NCI-H345 (cell line): ENCODE data around the gene MAOA.
"Not testable (repeated sequence)": the region's sequence is repeated elsewhere in the genome, so short reads cannot be mapped to it uniquely, and the experiment has no call there.

Source experiments
- DNase-seq: peaks from one replicate; lab custom pipeline; 2025; lab: John Stamatoyannopoulos, UW

MAOA gene

DNA sequence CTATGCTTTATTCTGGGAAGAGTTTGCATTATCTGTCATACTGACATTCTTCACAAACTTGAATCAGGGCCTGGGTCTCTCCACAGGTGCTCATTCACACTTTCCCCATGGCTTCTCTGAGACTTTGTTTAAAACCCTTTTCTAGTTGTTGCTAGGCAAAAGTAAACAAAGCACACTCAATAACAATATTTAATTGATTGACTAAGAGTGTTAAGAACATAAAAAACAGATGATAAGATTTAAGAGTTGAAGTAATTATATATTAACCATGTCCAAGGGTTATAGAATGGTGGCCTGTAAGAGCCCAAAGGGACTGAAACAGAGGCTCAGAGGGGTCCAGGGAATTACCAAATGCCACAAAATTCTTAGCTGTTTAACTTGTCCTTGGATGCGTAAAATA lies 7.1 kb downstream of the MAOA start:
- DNase-seq, result no peak

- DNase-seq, result no peak
Measured at GRCh38 chrX:43664258-43664657, 8.2 kb downstream of the MAOA start.

DNA sequence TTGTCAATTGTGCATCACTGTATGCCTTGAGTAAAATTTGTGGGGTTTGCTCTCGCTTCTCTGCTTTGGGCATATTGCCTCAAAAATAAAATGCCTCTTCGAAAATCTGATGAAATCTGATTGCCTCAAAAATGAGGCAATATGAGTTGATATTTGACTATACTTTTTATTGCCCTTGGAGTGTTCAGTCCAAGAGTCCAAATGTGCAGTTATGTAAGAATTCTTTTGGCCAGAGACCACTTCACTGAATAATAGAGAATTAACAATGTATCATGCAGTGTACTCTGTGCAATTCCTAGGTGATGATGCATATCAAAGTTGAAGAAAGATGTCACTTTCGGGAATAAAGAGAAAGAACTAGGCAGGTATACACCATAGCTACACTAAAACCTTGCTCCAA lies 8.6 kb downstream of the MAOA start:
- no peak for DNase-seq

DNA sequence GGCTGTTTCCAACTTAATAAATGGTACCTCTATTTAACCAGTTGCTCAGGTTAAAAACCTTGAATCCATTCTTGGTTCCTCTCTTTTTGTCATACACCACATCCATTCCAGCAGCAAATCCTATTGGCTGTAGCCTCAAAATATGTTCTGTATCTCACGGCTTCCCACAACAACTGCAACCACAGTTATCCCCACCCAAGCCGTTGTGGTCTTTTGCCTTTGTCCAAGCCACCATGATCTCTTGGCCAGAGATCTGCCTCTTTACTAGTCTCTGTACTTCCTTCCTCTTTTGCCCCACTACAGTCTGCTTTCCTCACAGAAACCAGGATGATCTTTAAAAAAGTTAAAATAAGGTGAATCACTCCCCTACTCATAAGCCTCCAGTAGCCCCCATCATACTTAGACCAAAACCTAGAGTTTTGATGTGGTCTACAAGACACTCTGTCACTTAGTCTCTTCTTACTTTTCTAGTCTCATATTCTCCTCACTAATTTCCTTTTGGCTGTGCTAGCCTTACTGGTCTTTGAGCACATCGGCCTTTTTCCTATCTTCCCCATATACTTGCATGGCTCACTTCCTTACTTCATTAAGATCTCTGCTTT lies 10.3 kb downstream of the MAOA start:
- DNase-seq, result no peak

GRCh38 chrX:43675965-43676628 lies 20.0 kb downstream of the MAOA start:
- DNase-seq, result not testable (repeated sequence)

DNA sequence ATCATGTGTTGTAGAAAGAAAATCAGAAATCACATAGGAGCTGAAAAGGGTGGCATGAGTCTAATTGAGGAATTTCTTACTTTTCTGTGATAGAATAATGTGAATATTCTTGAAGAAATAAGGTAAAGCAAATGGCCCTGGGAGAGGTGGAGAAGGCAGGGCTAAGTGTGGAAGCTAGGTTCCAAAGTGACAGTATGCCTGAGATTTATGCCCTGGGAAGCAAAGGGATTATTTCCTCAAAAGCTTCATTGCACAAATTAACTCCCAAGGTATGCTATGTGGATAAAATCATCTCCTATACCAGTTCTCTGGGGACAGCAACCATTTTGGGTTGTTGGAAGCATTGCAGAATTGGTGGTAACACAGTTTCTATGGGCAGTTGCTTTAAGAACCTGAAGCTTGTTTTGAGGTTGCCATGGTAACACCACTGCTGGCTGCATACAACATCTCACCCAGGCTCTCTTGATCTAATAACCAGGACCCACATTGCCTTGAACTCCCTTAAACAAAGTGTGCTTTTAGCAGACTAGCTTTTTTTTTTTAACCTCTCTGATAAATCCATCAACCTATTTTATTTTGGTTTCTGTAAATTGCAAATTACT lies 21.0 kb downstream of the MAOA start:
- DNase-seq, result no peak

DNA sequence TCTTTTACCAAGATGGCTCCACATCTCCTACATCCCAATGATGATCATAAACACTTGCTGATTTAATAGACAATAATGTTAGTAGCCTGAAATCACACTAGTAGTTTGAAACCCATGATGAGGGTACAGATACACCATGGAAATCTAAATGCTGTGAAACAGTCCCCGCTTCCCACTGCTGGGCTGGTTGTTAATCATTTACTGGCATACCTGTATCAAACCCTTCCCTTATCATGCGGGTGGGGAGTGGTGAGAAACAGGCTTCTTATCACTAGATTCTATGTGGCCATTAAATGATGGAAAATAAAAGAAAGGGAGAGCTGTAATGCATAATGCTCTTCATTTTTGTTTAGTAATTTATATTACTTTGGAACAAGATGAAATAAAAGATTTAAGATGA lies 21.9 kb downstream of the MAOA start:
- DNase-seq, result no peak

- no peak for DNase-seq
Measured at GRCh38 chrX:43679058-43679457, 23.0 kb downstream of the MAOA start.

DNA sequence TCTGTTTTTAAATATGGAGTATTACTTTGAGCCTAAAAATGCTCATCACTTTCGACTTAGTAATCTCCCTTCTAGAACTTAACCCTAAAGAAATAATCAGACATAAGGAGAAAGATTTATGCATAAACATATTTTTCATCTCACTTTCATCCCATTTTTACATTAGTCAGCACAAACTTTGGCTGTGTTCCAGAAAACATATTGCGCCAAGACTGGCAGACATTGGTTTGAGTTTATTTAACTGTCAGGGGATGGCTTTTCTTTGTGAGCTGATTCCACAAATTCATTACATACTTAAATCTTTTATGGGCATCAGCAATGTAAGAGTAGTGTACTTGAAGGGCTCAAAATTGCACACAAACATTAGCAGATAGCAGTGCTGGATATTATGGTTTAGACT lies 23.7 kb downstream of the MAOA start:
- peak; percentile 1 for DNase-seq

DNA sequence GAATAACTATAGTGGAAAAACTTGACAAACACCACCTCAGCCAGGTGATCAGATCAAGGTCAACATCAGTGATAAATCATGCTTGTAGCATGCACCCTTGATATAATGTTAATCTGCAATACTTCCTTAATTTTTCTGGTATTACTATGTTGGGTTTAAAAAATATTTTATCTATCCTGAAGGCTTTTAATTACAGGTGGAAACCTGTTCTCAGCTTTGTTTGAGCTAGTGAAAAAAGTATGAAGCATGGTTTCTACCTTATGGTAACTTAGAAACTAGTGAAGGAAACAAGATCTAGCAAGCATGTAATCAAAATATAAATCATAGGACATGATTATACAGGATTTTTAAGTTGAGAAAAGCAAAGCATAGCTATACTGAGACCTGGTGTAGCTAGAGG lies 26.6 kb downstream of the MAOA start:
- no peak for DNase-seq

GRCh38 chrX:43685221-43685620 lies 29.1 kb downstream of the MAOA start:
- DNase-seq, result no peak

- no peak for DNase-seq
Measured at GRCh38 chrX:43688586-43688985, 32.5 kb downstream of the MAOA start.

DNA sequence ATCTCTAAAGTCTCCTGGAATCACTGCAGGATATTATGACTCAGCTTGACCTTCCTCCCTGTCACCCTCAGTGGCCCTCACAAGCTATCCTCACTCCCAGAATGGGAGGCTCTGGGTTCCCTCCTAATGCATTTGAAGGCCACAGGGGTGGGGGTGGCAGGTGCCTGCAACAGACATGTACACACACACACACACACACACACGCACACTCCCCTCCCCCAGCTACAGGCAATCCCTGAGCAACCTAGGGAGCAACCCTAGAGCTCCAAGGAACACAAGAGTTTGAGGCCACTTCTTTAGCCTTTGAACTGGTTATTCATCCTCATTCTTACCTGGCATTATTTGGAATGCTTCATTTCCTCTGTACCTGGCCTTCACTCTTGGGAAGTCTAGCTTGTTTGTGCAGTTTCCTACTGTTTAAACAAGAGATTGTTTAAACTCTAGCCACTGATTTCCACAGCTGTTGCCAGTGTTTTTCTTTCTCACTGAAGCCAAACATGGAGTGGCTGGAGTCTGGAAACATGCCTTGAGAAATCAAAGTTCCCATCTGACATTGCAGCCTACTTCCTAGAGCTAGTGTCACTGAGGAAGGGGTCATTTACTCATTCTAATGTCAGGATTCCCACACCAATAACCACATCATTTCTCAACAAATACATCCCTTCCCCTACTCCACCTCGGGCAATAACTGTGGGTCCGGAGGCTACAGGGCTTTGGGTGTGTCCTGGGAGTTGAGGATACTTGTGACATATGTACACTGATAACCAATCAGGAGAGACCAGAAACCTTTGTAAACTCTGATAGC lies 37.7 kb downstream of the MAOA start:
- DNase-seq, result no peak

DNA sequence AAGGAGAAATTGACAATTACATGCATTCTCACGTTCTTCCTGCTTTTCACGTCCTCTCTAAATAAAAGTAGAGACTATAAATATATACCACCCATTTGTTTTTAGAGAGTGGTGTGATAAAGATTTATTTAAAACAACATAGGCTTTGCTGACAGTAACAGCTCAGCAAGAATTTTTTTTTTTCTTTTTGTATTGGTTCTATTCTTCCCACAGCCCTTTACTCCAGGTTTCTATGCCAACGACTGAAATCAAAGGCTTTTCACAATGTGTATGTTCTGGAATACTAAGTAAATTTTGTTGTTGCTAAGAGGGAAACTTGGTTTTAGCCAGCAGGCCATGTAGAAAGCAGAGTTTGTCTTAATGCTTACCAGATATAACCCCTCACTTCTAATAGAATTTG lies 43.4 kb downstream of the MAOA start:
- DNase-seq, result no peak

DNA sequence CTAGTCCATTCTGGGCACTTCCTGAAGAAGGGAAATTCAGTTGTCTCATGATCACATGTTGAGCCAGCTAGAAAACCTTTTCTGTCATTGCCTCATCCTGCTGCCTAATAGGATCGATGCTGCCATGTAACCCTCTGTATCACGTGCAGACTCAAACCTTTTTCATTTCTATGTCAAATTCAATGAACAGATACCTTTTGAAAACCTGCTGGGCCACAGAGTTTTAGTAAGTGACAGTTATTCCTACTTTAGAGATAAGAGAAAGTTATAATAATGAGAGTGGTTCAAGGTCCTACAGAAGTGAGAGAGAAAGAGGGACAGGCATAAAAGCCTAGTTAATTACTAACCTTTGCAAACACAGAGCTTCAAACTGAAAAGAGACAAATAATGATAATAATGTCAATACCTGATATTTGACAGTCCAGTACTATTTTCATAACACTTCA lies 46.0 kb downstream of the MAOA start:
- no peak for DNase-seq

- DNase-seq, result no peak
Measured at GRCh38 chrX:43702660-43703059, 46.6 kb downstream of the MAOA start.

DNA sequence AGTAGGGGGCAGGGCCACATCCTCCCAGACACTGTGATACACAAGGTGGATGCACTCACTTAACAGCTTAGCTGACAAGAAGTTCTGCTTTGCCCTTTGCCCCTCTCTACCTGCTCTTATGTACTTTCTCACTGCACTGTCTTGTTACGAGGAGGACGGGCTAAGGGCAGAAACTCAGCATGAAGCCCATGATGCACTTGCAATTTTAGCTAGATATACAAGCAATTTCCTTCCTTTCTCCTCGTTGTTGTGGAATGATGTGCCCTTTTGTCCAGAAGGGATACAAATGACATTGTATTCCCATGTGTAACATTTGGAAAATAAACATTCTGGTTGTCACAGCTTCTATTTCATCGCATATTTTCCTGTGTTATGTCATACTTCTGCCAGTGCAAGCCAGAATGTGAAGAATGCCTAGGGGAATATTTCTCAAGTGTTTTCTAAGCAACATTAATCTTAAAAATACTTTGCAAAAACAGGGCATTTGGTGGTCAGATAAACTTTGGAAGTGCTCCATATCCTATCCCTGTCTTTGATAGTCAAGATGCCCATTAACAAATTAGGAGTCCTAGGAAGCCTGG lies 47.2 kb downstream of the MAOA start:
- DNase-seq, result no peak

- DNase-seq, result no peak
Measured at GRCh38 chrX:43706786-43707370, 50.8 kb downstream of the MAOA start.

GRCh38 chrX:43707812-43708548 lies 51.9 kb downstream of the MAOA start:
- DNase-seq, result no peak

- no peak for DNase-seq
Measured at GRCh38 chrX:43716144-43716543, 60.0 kb downstream of the MAOA start.

GRCh38 chrX:43716696-43717095 lies 60.6 kb downstream of the MAOA start:
- DNase-seq, result no peak
